AG04450 (cell line): ENCODE measurements around the gene RMRP. TPM values are rescaled to one million over a fixed set of nuclear protein-coding genes. Genes with fewer than 3 reads are reported as not detected.
A peak's percentile ranks its signal among the peaks of the same experiment; 100 is the strongest.
"Not testable (repeated sequence)": the region's sequence is repeated elsewhere in the genome, so short reads cannot be mapped to it uniquely, and the experiment has no call there.

Source experiments
- CTCF ChIA-PET: fragments of 300-600, 350-600 bp; formaldehyde crosslinking; extraction: SDS; loops from one replicate; lab custom pipeline; 2022; ENCODE audit warnings: antibody characterized with exemption, inconsistent platforms; lab: Charles Lee
- POLR2A ChIA-PET: fragments of 350-600 bp; formaldehyde crosslinking; extraction: SDS; loops from one replicate; lab custom pipeline; 2021; ENCODE audit warnings: antibody characterized with exemption, inconsistent platforms; lab: Yijun Ruan, JAX
- DNase-seq: peaks from one replicate; pipeline ENCODE4 v3.0.0-alpha.2; 2011; ENCODE audit warnings: low read depth, low spot score
- H3K27ac ChIP-seq: one replicate; pipeline ENCODE4 v1.5.1; 2012; ENCODE audit warnings: low read depth, low read length, control low read depth
- H3K27me3 ChIP-seq: one replicate; pipeline ENCODE4 v1.6.0; 2012; ENCODE audit warnings: low read length; ENCODE audit not compliant: control insufficient read depth, insufficient read depth
- H3K4me3 ChIP-seq: 2 replicates; pipeline ENCODE4 v1.5.1; 2011; ENCODE audit warnings: mild to moderate bottlenecking, low read depth, low read length, control low read depth
- H3K9me3 ChIP-seq: 2 replicates; pipeline ENCODE4 v1.5.1; 2012; ENCODE audit warnings: low read length; ENCODE audit not compliant: control insufficient read depth, insufficient read depth
- polyA plus RNA-seq: library from polyadenylated mRNA; depleted of rRNA; stranded (reverse); fragments of >200 nt; gene quantifications from 2 replicates; pipeline ENCODE4 v1.2.3, GENCODE V29; 2011
- TF ChIP-seq, protein P1 (sequence below): IDR thresholded peaks from 2 replicates; pipeline ENCODE4 v1.5.1; 2011; ENCODE audit warnings: low read depth, low read length, control low read depth, inconsistent platforms

The RMRP gene
- polyA plus RNA-seq, 1 experiment: 173 TPM

- ChIA-PET CTCF (interaction anchor here (0.7 to 1.9 kb wide), 3 partner anchors 12 to 37 kb away, joined by 5 to 6 read pairs (median 6); no protein-coding TSS in a partner anchor), POLR2A (interaction anchor here (0.5 kb wide), 1 partner anchor 116 kb away, joined by 3 read pairs; the partner anchor contains the start of genes CREB3 and TLN1)
- H3K27me3 ChIP-seq: peaks cover 45% of the 10 kb centered on the region
- TF ChIP-seq, protein P1, sequence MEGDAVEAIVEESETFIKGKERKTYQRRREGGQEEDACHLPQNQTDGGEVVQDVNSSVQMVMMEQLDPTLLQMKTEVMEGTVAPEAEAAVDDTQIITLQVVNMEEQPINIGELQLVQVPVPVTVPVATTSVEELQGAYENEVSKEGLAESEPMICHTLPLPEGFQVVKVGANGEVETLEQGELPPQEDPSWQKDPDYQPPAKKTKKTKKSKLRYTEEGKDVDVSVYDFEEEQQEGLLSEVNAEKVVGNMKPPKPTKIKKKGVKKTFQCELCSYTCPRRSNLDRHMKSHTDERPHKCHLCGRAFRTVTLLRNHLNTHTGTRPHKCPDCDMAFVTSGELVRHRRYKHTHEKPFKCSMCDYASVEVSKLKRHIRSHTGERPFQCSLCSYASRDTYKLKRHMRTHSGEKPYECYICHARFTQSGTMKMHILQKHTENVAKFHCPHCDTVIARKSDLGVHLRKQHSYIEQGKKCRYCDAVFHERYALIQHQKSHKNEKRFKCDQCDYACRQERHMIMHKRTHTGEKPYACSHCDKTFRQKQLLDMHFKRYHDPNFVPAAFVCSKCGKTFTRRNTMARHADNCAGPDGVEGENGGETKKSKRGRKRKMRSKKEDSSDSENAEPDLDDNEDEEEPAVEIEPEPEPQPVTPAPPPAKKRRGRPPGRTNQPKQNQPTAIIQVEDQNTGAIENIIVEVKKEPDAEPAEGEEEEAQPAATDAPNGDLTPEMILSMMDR: no peak
- no peaks in the 10 kb centered on the region; the same call in 1 of the 2 replicates for H3K9me3 ChIP-seq
- no peak overlapping the region for H3K27ac ChIP-seq
- DNase-seq: no peak
- H3K4me3 ChIP-seq: no peak overlapping the region
Observed at GRCh38 chr9:35615981-35616680, 41.7 kb downstream of the RMRP start.

GRCh38 chr9:35612843-35613242 is 45.0 kb downstream of the RMRP start:
- DNase-seq: no peak
- TF ChIP-seq, protein P1: no peak
- ChIA-PET CTCF (interaction anchor here (1.6 to 3.9 kb wide), 3 partner anchors 9 to 33 kb away, joined by 3 to 18 read pairs (median 15); no protein-coding TSS in a partner anchor), POLR2A (no interaction called here)
- no peaks in the 10 kb centered on the region; the same call in 1 of the 2 replicates for H3K9me3 ChIP-seq
- H3K4me3 ChIP-seq: no peak overlapping the region
- H3K27ac ChIP-seq: no peak overlapping the region
- H3K27me3 ChIP-seq: peaks cover 39% of the 10 kb centered on the region

DNA sequence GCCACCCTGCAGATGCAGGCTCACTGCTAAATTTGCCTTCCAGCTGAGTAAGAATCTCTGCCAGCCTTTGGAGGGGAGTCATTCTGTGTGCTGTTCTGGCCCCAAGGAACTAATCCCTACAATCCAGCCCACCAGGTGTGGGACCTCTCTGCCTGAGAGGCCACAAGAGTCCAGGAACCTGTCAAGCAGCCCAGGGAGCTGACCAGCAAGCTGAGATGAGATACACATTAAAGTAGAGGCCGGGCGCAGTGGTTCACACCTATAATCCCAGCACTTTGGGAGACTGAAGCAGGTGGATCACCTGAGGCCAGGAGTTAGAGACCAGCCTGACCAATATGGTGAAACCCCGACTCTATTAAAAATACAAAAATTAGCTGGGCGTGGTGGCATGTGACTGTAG is 45.8 kb downstream of the RMRP start:
- H3K4me3 ChIP-seq, POLR2A ChIA-PET, DNase-seq, H3K27ac ChIP-seq, H3K9me3 ChIP-seq: not testable (repeated sequence)
- CTCF ChIA-PET: interaction anchor here (1.4 to 3.9 kb wide), 5 partner anchors 8 to 34 kb away, joined by 3 to 18 read pairs (median 7); no protein-coding TSS in a partner anchor
- H3K27me3 ChIP-seq: peaks cover 31% of the 10 kb centered on the region

GRCh38 chr9:35611230-35611797 is 46.5 kb downstream of the RMRP start:
- ChIA-PET POLR2A (interaction anchor here (0.7 kb wide), 1 partner anchor 46 kb away, joined by 6 read pairs; the partner anchor contains the start of gene RMRP), CTCF (interaction anchor here (0.6 to 3.9 kb wide), 8 partner anchors 8 to 432 kb away, joined by 3 to 18 read pairs (median 4); no protein-coding TSS in a partner anchor)
- Histone ChIP-seq H3K4me3 (no peak overlapping the region), H3K27ac (no peak overlapping the region), H3K27me3 (peaks cover 23% of the 10 kb centered on the region), H3K9me3 (no peaks in the 10 kb centered on the region; the same call in 1 of the 2 replicates)
- DNase-seq: no peak
- TF ChIP-seq, protein P1: peak; percentile 70

GRCh38 chr9:35609820-35610163 is 48.0 kb downstream of the RMRP start:
- TF ChIP-seq, protein P1: no peak
- DNase-seq: no peak
- ChIA-PET POLR2A (no interaction called here), CTCF (interaction anchor here (3.4 kb wide), 1 partner anchor 37 kb away, joined by 18 read pairs; no protein-coding TSS in a partner anchor)
- Histone ChIP-seq H3K4me3 (no peak overlapping the region), H3K27ac (no peak overlapping the region), H3K27me3 (peaks cover 10% of the 10 kb centered on the region), H3K9me3 (no peaks in the 10 kb centered on the region; the same call in 1 of the 2 replicates)
